Gastrocnemius medialis (tissue), 4 donors: Measurements from ENCODE around the gene STIM1.

Experiments
- CTCF ChIP-seq, 5 experiments: fragments of 450-650 bp in 3 of 5; fragments of 200-600 bp in 2 of 5; sonication (generic) in 2 of 5; IDR thresholded peaks in 4 of 5; conservative IDR thresholded peaks in 1 of 5; 1 replicate in 4 of 5; 2 replicates in 1 of 5; pipeline ENCODE4 v1.5.1; 2016 to 2019; ENCODE audit warnings: antibody characterized with exemption in 5 of 5, mild to moderate bottlenecking in 3 of 5, moderate library complexity in 3 of 5
- POLR2A ChIP-seq, 2 donors: fragments of 450-650 bp; IDR thresholded peaks; one replicate each; pipeline ENCODE4 v1.6.1; 2017; ENCODE audit warnings: antibody characterized with exemption in 2 of 2, mild to moderate bottlenecking in 2 of 2, moderate library complexity in 2 of 2

- TF ChIP-seq CTCF (IDR thresholded peaks at IDR 0.05 in 4 of 5, conservative IDR thresholded peaks at IDR 0.05 in 1 of 5): no peak
- no peak for TF ChIP-seq POLR2A (IDR thresholded peaks at IDR 0.05)
These were observed 84.3 kb downstream of the STIM1 start for GRCh38 chr11:3939651-3940190.
